NCI-H1436 treated with DMSO at 0.1 percent for 48 hours (cell line): Measurements from ENCODE around the gene CERS6.
"Not testable (repeated sequence)": the region's sequence is repeated elsewhere in the genome, so short reads cannot be mapped to it uniquely, and the experiment has no call there.

Experiments used
- DNase-seq: peaks from one replicate; lab custom pipeline; 2025; lab: John Stamatoyannopoulos, UW

CERS6 gene

DNA sequence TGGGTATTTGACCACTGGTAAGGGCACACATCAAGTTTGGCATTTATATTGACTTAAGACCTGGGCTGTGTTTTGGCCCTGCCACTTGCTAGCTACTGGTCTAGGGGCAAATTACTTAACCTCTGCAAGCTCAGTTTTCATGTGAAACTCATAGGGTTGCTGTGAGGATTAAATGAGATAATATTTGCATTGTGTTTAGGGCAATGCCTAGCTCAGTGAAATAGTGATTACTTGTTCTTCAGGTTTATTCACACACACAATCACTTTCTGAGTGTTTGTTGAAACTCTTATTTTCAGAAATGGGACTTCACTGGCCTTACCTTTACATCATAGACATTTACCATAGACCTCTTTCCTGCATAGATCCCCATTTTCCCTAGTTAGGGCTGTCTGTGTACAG, 12.3 kb downstream of the CERS6 start:
- no peak for DNase-seq

DNA sequence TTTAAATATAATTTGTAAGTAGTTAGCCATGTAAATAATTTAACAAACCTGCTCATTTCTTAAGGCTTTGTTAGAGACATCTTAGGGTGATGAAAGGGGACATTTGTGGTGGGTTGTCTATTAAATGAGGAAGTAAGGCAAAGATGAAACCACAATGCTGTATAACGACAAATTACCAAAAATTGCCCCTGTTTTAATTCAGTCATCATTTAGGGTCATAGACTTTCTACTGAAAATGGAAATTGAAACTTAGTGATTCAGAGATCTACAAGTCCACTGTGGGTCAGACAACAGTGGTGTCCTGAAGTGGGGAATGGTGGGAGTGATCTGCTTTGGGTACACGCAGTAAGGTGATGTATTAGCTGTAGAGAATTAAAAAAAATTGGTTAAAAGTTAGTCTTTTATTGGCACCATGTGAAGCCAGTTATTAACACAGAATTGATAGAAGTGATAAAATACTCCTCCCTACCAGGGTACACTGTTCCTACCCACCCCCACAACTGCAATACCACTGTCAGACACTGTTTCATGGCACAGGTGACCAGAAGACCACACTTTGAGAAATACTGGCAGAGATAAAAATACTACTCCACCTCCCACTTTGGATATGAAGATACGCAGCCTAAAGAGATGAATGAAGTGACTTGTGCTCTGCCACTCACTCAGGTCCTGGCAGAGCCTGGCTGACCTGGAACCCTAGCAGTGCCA, 13.4 kb downstream of the CERS6 start:
- no peak for DNase-seq

- DNase-seq = no peak
Measured at GRCh38 chr2:168470320-168471162, 14.5 kb downstream of the CERS6 start.

- no peak for DNase-seq
Measured at GRCh38 chr2:168471163-168471475, 15.0 kb downstream of the CERS6 start.

GRCh38 chr2:168475636-168476035, 19.6 kb downstream of the CERS6 start:
- no peak for DNase-seq

GRCh38 chr2:168478206-168478605, 22.1 kb downstream of the CERS6 start:
- DNase-seq = no peak

GRCh38 chr2:168480356-168480755, 24.3 kb downstream of the CERS6 start:
- no peak for DNase-seq

GRCh38 chr2:168480825-168481585, 24.9 kb downstream of the CERS6 start:
- DNase-seq = no peak

DNA sequence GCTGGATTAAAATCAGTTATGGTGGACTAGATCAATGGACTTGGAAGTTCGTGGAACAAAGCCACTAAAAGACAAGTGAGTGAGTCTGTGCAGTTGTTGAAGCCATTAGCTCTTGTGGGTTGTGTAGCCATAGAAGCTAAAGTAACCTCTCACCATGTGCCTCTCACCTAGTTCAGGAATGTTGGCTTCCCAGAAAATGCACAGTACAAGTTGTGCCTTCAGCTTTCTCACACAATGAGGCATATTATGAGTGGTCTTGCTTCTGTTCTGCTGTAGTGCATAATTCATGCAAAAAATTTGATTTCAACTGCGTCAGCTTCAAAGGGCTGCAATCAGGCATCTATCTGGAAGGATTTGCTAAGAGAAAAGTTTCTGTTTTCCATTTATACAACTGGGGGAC, 26.2 kb downstream of the CERS6 start:
- DNase-seq = no peak

DNA sequence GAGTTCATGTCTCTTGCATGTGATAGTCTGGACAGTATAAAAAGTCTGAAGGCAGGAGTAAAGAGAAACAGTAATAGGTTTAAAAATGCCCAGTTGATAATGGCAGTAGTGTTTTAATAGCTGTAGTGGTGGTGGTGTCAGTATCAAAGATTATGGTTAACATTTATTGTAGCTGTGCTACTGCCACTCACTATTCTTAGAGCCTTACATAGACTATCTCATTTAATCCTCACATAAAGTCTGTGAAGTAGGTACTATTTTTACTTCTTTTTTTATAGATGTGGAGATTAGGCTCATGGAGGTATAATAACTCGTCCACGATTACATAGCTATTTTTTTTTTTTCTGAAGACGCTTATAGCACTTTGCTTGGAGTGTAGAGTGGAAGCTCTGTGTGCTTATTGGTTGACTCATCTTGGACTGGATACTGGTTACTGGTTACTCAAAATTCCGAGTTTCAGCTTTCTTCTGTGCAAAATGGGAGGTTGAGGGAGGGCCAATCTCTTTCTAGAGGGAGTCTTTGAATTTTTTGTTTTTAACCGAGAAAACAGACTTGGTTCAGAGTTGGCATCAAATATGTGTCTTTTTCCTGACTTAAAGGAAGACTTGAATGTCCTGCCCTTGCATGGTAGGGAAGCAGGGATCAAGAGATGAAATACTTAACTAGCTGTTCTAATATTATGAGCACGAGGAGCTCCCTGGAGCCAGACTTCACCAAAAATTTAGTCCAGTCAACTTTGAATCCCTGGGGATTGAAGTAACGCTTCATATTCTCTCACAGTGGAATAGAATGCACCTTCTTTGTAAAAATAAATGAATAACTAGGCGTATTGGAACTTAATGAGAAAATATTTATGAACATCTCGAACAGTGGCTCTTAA, 27.1 kb downstream of the CERS6 start:
- DNase-seq = no peak

DNA sequence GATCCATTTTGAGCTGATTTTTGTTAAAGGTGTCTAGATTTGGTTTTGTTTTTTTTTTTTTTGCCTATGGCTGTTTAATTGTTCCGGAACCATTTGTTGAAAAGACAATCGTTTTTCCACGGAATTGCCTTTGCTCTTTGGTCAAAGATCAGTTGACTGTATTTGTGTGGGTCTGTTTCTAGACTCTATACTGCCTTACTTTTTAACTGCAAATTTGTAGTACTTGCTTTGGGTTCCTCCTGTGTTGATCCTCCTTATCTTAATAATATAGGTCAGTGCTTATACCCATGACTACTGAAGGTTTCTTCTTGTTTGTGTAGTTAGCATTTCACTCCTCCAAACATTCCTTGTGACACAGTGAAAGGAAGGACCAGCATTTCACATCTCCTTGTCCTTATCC, 30.4 kb downstream of the CERS6 start:
- DNase-seq = no peak

- DNase-seq = no peak
Measured at GRCh38 chr2:168490015-168490874, 34.2 kb downstream of the CERS6 start.

DNA sequence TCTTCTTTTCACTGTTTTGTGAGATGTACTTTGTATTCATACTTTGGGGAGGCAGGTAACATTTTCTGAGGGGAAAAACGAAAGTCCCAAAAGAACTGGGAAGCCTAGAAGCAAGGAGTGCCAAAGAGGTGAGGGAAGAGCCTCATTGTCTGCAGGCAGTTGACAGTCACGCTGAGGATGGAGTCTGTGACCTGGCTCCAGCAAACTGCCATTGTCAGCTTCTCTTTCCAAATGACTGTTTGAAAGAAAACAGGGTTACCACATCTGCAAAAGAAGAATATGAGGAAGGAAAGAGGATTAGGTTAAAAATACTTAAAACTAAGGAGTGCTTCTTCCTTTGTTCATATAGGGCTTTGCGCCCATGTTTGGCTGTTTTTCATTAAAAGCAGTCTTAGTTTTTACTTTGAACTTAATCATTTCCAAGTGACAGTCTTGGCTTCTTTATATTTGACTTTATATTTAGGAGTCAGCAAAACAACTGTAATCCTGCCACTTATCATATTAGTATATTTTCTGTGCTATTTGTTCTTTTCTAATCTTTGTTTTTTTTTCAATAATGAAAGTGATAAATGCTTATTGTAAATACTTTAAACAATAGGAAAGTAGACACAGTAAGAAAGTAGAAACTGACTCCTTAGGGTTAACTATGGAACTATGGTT, 35.0 kb downstream of the CERS6 start:
- DNase-seq = no peak

DNA sequence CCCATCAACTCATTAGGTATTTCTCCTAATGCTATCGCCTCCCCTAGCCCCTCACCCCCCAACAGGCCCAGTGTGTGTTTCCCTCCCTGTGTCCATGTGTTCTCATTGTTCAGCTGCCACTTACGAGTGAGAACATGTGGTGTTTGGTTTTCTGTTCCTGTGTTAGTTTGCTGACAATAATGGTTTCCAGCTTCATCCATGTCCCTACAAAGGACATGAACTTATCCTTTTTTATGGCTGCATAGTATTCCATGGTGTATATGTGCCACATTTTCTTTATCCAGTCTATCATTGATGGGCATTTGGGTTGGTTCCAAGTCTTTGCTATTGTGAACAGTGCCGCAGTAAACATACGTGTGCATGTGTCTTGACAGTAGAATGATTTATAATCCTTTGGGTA, 35.7 kb downstream of the CERS6 start:
- DNase-seq = not testable (repeated sequence)

DNA sequence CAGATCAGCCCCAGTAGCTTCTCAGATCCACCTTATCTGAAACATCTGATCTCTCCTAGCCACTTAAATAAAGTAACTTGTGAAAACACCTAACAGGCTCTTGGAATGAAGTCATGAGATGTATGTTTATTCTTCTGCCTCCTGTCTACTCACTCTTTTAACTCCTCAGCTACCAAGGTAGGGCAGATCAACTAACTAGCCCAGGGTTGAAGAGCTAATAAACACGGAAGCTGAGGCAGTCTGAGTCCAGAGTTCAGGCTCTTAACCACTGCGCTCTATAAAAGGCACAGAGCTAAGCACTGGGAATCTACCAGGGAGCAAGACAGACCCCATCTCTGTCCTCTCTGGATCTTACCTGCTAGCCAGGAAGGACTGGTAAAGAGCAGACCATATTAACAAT, 37.1 kb downstream of the CERS6 start:
- DNase-seq = not testable (repeated sequence)

DNA sequence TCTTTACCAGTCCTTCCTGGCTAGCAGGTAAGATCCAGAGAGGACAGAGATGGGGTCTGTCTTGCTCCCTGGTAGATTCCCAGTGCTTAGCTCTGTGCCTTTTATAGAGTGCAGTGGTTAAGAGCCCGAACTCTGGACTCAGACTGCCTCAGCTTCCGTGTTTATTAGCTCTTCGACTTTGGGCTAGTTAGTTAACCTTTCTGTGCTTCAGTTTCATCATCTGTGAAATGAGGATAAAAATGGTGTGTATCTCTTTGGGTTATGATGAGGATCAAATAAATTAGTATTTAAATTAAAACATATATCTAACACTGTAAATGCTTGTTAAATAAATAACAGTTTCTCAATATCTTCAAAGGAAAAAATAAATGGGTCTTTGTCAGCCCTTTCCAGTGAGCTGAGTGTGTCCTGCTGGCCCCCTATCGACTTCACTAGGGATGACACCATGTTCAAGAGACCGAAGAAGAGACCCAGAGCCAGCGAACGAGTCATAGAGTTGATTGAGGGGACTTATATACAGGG, 38.2 kb downstream of the CERS6 start:
- no peak for DNase-seq

DNA sequence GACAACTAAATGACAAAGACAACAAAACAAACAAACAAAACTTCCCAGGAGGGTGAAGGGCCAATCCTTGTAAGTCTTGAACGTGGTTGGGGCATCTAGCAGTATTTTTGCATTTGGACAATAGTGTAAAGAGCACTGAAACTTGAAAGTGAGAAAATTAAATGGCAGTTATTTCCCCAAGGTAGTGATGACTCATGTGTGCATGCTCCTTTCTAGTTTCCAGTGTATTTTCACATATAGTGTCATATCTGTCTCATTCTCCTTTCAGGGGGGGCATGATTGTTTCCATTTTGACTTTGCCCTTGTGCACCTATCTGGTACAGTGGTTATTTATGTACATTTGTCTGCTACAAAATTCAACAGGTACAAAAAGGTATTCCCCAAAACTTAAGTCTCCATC, 39.5 kb downstream of the CERS6 start:
- DNase-seq = no peak

DNA sequence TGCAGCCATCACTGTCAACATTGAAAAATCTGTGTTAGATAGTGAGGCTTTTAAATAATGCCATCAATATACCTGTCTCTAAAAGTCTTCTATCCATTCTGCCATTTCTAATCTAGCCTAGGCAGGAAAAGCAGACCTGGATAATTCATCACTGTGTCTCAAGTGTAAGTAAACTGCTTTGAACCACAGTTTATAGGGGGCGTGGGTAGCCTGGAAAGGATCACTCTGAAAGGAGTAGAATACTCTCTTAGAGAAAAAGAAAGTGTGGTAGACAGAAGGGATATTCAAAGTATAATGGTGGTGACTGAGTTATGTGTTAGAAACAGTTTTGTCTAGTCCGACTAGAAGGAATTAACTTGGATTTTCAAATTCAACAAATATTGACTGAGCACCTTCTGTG, 40.8 kb downstream of the CERS6 start:
- no peak for DNase-seq

DNA sequence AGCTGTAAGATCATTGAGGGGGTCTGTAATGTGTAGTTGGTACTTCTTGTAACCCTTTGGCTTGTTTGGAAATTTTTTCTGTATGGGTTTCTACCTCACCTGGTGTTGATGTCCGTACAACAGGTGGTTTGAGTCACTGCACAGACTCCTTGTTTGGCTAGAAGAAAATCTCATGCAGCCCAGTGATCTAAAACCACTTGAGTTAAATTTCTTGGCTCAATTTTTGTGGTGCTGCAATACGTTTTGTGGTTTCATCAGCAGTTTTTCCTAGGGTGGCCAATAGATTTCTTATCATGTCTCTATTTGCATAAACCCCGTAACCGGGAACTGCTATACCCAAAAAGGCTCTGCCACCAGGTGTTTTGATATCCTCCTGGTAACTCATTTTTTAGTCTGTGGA, 43.4 kb downstream of the CERS6 start:
- DNase-seq = no peak

DNA sequence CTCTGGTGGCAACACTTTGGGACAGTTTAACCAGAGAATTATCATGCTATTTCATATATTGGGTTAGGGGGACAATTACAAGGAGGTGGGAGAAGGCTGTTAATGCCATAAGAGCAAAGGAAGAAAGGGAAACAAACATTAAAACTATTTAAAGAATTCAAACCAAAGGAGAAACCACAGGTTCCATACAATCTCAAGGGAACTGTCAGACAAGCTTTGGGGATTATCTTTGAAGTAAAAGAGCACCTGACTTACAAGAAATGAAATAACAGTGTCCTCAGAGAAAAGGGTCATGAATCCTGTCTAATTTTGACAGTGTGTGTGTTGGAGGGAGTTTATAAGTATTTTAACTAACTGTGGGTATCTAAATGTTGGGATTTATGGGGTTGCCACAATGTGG, 44.4 kb downstream of the CERS6 start:
- DNase-seq = no peak
